GM10248 (cell line): ENCODE measurements around the gene TOR1AIP2.

ENCODE experiments used
- CTCF ChIA-PET: fragments of 300-600 bp; sonication (Branson Sonifier 250); formaldehyde crosslinking; extraction: SDS; loops from one replicate; lab custom pipeline; 2021; ENCODE audit warnings: antibody characterized with exemption; lab: Yijun Ruan, JAX
- POLR2A ChIA-PET: fragments of 350-650 bp; sonication (Branson Sonifier 250); formaldehyde crosslinking; extraction: SDS; loops from one replicate; lab custom pipeline; 2020; ENCODE audit warnings: antibody characterized with exemption; lab: Yijun Ruan, JAX
- DNase-seq: peaks from one replicate; pipeline ENCODE4 v3.0.0; 2012; ENCODE audit errors: extremely low spot score
- TF ChIP-seq, protein P1 (sequence below): IDR thresholded peaks from 2 replicates; pipeline ENCODE4 v1.5.1; 2012; ENCODE audit warnings: mild to moderate bottlenecking, low read depth; ENCODE audit errors: extremely low read depth, missing control alignments, control extremely low read depth

The TOR1AIP2 gene

DNA sequence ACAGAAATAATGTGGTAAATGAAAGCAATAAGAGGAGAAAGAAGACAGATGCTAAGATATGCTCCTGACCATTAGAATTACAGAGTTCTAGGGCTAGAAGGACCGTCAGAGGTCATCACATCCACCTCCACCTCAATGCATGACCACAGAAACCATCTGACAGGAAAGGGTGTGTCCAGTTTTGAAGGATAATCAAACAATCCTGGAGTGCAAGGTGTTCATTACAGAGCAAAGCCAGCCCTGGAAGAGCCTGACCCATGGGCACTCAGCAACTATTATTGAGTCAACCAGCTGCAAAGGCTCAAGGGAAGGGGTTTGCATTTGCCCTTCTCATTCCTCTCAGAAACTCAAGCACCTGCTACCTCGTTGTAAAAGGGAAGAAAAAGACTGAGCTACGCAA lies 46.4 kb downstream of the TOR1AIP2 start:
- ChIA-PET CTCF (interaction anchor here (1.3 to 21.5 kb wide), 2 partner anchors 21 to 348 kb away, joined by 3 to 269 read pairs; no protein-coding TSS in a partner anchor), POLR2A (no interaction called here)
- TF ChIP-seq, protein P1, sequence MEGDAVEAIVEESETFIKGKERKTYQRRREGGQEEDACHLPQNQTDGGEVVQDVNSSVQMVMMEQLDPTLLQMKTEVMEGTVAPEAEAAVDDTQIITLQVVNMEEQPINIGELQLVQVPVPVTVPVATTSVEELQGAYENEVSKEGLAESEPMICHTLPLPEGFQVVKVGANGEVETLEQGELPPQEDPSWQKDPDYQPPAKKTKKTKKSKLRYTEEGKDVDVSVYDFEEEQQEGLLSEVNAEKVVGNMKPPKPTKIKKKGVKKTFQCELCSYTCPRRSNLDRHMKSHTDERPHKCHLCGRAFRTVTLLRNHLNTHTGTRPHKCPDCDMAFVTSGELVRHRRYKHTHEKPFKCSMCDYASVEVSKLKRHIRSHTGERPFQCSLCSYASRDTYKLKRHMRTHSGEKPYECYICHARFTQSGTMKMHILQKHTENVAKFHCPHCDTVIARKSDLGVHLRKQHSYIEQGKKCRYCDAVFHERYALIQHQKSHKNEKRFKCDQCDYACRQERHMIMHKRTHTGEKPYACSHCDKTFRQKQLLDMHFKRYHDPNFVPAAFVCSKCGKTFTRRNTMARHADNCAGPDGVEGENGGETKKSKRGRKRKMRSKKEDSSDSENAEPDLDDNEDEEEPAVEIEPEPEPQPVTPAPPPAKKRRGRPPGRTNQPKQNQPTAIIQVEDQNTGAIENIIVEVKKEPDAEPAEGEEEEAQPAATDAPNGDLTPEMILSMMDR = no peak
- DNase-seq = no peak

GRCh38 chr1:179828554-179829110 lies 49.0 kb downstream of the TOR1AIP2 start:
- TF ChIP-seq, protein P1 = no peak
- CTCF ChIA-PET = interaction anchor here (0.9 to 21.5 kb wide), 5 partner anchors 9 to 350 kb away, joined by 3 to 269 read pairs (median 4); no protein-coding TSS in a partner anchor
- DNase-seq = no peak
- POLR2A ChIA-PET = no interaction called here

DNA sequence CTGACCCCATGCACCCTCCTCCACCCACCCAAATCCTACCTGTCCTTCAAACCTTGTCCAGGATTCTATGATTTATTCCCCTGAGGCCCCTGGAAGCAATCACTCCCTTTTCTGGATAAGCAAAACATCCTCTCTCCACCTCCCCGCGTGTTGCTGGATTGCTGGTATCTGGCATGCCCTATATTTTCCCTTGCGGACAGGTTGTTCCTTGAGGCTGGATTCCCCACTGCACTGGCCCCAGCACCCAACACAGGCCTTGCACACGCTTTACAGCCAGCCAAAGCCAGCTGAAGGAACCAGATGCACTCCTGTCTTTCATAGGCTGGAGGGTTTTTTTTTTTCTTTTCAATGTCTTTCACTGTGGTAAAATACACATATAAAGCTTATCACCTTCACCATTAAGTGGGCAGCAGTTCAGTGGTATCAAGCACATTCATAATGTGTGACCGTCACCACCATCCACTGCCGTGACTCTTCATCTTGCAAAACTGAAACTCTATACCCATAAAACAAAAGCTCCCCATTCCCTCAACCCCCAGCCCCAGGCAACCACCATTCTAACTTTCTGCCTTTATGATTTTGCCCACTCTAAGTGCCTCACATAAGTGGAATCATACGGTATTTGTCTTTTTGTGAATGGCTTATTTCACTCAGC lies 50.9 kb downstream of the TOR1AIP2 start:
- CTCF ChIA-PET = interaction anchor here (1.6 to 21.5 kb wide), 2 partner anchors 9 to 16 kb away, joined by 4 to 269 read pairs; no protein-coding TSS in a partner anchor
- POLR2A ChIA-PET = no interaction called here
- TF ChIP-seq, protein P1 = no peak
- no peak for DNase-seq

- POLR2A ChIA-PET = no interaction called here
- CTCF ChIA-PET = interaction anchor here (21.5 kb wide), 1 partner anchor 15 kb away, joined by 269 read pairs; no protein-coding TSS in a partner anchor
- TF ChIP-seq, protein P1 = no peak
- DNase-seq = no peak
Observed at GRCh38 chr1:179825798-179826460, 51.7 kb downstream of the TOR1AIP2 start.

DNA sequence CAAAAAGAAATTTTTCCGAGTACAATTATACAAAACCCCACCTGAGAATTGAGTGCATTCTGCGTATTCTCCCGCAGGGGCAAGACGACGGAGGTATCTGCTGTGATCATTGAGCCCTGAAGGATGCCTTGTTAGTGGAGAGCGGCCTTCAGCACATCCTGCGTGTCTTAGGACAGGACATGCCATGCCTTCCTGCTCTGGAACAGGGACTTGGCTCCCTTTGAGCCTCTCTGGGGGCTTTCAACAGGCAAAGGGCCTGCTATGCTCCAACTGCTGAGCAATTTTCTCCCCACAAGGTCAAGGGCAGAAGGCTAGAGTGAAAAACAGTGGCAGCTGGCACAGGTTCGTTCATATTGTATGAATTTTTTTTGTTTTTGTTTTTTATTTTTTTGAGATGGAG lies 52.4 kb downstream of the TOR1AIP2 start:
- ChIA-PET CTCF (interaction anchor here (21.5 kb wide), 1 partner anchor 15 kb away, joined by 269 read pairs; no protein-coding TSS in a partner anchor), POLR2A (no interaction called here)
- no peak for DNase-seq
- TF ChIP-seq, protein P1 = no peak

DNA sequence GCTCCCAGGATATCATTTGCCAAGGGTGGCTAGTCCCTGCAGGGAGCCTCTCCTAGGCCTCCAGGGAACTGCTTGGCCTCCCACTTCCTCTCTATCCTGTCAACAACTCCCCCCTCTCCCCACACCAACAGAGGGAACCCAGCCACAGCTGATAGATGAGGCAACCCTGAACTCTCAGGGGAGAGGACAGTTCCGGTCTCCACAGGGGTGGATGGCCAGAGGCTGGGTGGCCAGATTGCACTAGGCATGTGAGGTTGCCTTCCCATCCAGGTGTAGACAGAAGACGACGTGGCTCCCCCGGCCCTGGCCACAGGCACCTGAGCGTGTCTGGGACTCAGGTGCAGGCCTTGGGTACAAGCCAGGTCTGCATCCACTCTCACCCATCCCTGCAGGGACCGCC lies 53.3 kb downstream of the TOR1AIP2 start:
- no peak for DNase-seq
- TF ChIP-seq, protein P1 = no peak
- POLR2A ChIA-PET = no interaction called here
- CTCF ChIA-PET = interaction anchor here (1.6 to 21.5 kb wide), 3 partner anchors 14 to 118 kb away, joined by 4 to 647 read pairs (median 269); no protein-coding TSS in a partner anchor
